HuH-7 (cell line): ENCODE measurements around the gene ZNF892.
A peak's percentile ranks its signal among the peaks of the same experiment; 100 is the strongest.
"Not testable (repeated sequence)": the region's sequence is repeated elsewhere in the genome, so short reads cannot be mapped to it uniquely, and the experiment has no call there.

Experiments used
- DNase-seq: peaks from one replicate; pipeline ENCODE4 v3.0.0; 2011; ENCODE audit warnings: low spot score

The ZNF892 gene

GRCh38 chr2:95231723-95232122, 24.4 kb downstream of the ZNF892 start:
- DNase-seq = peak; percentile 66

- no peak for DNase-seq
These were observed 24.9 kb downstream of the ZNF892 start for GRCh38 chr2:95232232-95232631.

- DNase-seq = no peak
These were observed 27.0 kb downstream of the ZNF892 start for GRCh38 chr2:95234286-95234785.

- DNase-seq = no peak
These were observed 27.5 kb downstream of the ZNF892 start for GRCh38 chr2:95234816-95235215.

- no peak for DNase-seq
These were observed 30.8 kb downstream of the ZNF892 start for GRCh38 chr2:95238131-95238530.

- DNase-seq = no peak
These were observed 32.8 kb downstream of the ZNF892 start for GRCh38 chr2:95240091-95240490.

GRCh38 chr2:95240556-95240955, 33.2 kb downstream of the ZNF892 start:
- DNase-seq = no peak

- DNase-seq = not testable (repeated sequence)
These were observed 34.8 kb downstream of the ZNF892 start for GRCh38 chr2:95242084-95242483.
